GM12872 (cell line): ENCODE results near the gene UTY.

Experiments
- TF ChIP-seq, protein P1 (sequence below): IDR thresholded peaks from 3 replicates; pipeline ENCODE4 v1.5.1; 2011; ENCODE audit warnings: low read depth, mild to moderate bottlenecking, low read length, moderate library complexity; ENCODE audit not compliant: insufficient read depth

Gene UTY

DNA sequence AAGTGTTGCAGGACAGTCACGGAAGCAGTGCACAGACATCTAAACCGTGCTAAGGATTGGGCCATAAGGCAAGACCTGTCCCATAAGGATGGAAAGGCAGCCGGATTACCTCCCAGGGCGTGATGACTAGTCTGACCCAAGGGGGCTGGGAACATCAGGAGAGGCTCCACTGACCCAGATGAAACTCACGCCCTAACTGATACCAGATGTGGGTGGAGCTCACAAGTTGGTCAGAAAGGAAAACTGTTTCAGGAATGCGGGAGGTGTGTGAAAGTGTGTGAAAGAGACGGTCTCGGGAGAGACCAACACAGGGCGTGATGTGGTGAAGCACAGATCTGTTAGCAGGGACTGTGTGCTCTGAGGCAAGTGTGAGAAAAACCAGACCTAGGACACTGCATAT, 140.5 kb downstream of the UTY start:
- TF ChIP-seq, protein P1, sequence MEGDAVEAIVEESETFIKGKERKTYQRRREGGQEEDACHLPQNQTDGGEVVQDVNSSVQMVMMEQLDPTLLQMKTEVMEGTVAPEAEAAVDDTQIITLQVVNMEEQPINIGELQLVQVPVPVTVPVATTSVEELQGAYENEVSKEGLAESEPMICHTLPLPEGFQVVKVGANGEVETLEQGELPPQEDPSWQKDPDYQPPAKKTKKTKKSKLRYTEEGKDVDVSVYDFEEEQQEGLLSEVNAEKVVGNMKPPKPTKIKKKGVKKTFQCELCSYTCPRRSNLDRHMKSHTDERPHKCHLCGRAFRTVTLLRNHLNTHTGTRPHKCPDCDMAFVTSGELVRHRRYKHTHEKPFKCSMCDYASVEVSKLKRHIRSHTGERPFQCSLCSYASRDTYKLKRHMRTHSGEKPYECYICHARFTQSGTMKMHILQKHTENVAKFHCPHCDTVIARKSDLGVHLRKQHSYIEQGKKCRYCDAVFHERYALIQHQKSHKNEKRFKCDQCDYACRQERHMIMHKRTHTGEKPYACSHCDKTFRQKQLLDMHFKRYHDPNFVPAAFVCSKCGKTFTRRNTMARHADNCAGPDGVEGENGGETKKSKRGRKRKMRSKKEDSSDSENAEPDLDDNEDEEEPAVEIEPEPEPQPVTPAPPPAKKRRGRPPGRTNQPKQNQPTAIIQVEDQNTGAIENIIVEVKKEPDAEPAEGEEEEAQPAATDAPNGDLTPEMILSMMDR, result no peak

DNA sequence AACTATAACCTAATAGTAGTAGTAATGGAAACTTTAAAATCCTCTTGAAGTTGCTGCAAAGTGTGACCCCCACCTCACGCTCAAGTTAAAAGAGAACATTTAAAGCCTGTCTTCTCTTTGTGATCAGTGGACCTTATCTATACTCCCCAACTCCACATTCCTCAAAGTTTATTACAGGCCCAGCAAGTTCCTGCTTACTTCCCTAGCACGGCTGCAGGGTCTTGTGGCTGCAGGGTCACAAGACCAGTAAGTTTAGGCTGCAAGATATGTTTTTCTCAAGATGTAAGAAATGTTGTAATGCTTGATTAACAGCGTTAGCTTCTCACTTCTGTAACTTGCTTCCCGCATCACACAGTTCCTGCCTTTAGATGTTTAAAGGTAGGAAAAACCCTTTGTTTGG, 141.1 kb downstream of the UTY start:
- TF ChIP-seq, protein P1, result no peak

DNA sequence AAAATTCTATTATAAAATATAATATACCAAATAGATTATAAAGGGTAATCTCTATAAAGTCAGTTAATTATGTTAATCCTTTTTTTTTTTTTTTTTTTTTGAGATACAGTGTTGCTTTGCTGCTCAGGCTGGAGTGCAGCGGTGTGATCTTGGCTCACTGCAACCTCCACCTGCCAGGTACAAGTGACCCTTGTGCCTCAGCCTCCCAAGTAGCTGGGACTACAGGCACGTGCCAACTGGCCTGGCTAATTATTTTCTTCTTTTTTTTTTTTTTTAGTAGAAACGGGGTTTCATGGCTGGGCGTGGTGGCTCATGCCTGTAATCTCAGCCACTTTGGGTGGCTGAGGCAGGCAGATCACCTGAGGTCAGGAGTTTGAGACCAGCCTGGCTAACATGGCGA, 141.9 kb downstream of the UTY start:
- TF ChIP-seq, protein P1, result no peak

DNA sequence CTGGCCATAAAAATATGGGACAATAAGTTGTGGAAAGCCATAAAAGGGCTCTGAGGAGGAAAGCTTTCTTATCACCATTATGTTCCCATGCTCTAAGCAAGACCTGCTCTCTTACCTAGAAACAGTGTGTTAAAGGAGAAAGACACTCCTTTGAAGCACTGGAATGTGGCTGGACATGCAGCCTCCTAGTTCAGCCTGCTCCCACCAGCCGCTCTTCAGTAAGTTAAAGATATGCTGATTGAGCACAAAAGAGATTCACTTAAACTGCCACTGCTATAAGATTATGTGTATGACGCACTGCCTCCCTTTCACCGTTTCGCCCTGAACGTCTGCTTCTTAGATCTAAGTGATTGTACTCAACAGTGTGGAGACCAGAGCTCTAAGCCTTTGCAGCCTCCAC, 146.0 kb downstream of the UTY start:
- TF ChIP-seq, protein P1, result no peak

DNA sequence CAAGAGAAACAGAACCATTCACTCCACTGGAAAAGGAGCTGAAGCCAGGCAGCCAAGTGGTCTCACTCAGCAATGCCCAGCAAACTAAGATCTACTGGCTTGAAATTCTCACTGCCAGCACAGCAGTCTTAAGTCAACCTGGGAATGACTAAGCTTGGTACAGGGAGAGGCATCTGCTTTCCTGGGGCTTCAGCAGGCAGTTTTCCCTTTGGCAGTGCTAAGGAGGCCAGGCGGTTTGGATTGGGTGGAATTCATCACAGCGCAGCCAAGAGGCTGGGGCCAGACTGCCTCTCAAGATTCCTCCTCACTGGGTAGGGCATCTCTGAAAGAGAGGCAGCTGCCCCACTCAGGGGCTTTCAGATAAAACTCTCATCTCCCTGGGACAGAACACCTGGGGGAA, 149.2 kb downstream of the UTY start:
- TF ChIP-seq, protein P1, result no peak

DNA sequence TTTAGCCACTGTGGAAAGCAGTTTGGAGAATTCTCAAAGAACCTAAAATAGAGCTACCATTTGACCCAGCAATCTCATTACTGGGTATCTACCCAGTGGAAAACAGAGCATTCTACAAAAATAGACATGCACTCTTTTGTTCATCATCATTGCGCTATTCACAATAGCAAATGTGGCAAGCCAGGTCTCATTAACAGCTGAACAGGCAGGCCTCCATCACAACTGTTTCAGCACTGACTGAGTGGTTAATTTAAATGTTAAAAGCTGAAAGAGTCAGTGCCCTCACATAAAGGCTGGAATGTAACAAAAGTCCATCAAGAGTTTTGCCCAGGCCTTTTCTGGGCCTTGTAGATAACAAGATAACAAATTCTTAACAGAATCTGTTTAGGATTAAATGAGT, 166.9 kb downstream of the UTY start:
- TF ChIP-seq, protein P1, result no peak

DNA sequence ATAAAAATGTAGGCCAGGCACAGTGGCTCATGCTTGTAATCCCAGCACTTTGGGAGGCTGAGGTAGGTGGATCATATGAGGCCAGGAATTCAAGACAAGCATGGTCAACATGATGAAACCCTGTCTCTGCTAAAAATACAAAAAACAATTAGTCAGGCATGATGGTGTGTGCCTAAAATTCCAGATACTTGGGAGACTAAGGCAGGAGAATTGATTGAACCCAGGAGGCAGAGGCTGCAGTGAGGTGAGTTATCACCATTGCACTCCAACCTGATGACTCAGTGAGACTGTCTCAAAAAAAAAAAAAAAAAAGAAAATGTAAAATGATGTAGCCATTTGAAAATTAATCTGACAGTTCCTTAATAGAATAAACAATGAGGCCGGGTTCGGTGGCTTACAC, 171.9 kb downstream of the UTY start:
- TF ChIP-seq, protein P1, result no peak

DNA sequence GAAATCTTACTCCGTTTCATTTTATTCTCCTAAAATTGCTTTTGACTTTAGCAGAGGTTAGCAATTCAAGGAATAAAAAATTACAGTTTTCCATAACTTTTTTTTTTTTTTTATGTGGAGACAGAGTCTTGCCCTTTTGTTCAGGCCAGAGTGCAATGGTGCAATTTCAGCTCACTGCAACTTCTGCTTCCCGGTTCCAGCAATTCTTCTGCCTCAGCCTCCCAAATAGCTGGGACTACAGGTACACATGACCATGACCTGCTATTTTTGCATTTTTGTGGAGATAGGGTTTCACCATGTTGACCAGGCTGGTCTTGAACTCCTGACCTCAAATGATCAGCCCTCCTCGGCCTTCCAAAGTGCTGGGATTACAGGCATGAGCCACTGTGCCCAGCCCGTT, 179.0 kb downstream of the UTY start:
- TF ChIP-seq, protein P1, result no peak
